SK-N-SH (cell line): ENCODE measurements around the gene PTCHD4.

Experiments
- CTCF ChIP-seq: fragments of 200-600 bp; sonication (generic); IDR thresholded peaks from 2 replicates; pipeline ENCODE4 v1.6.1; 2017; ENCODE audit warnings: antibody characterized with exemption, mild to moderate bottlenecking, moderate library complexity
- EP300 ChIP-seq, 2 experiments: IDR thresholded peaks; 2 replicates each; pipeline versions ENCODE4 v1.4.0 to v1.6.1; 2012; ENCODE audit warnings: borderline replicate concordance in 1 of 2, low read depth in 1 of 2, low read length in 1 of 2
- FOXM1 ChIP-seq: IDR thresholded peaks from 2 replicates; pipeline ENCODE4 v1.4.0; 2012; ENCODE audit warnings: low read depth, mild to moderate bottlenecking
- RAD21 ChIP-seq: IDR thresholded peaks from 2 replicates; pipeline ENCODE4 v1.6.1; 2012; ENCODE audit warnings: mild to moderate bottlenecking, low read length
- RXRA ChIP-seq: IDR thresholded peaks from 2 replicates; pipeline ENCODE4 v1.4.0; 2012; ENCODE audit warnings: low read depth, mild to moderate bottlenecking, borderline replicate concordance
- SIN3A ChIP-seq: IDR thresholded peaks from 2 replicates; pipeline ENCODE4 v1.6.1; 2012; ENCODE audit warnings: low read depth, mild to moderate bottlenecking, low read length, moderate library complexity, borderline replicate concordance
- SMC3 ChIP-seq: IDR thresholded peaks from 2 replicates; pipeline ENCODE4 v1.6.1; 2012; ENCODE audit warnings: low read depth, low read length, improper control_type of control experiment
- USF2 ChIP-seq: fragments of 150-350 bp; IDR thresholded peaks from 2 replicates; pipeline ENCODE4 v1.6.1; 2017; ENCODE audit warnings: antibody characterized with exemption, low read length, low read depth, borderline replicate concordance

GRCh38 chr6:48139818-48140614, 29.0 kb upstream of the PTCHD4 start:
- TF ChIP-seq CTCF: no peak
- TF ChIP-seq FOXM1: no peak
- no peak for TF ChIP-seq RXRA
- no peak for TF ChIP-seq RAD21
- TF ChIP-seq SIN3A: no peak
- TF ChIP-seq USF2: no peak
- no peak for TF ChIP-seq EP300 (IDR thresholded peaks at IDR 0.05; ENCODE audit: borderline replicate concordance in 1 of 2, low read depth in 1 of 2, low read length in 1 of 2)
- TF ChIP-seq SMC3: no peak
